SU-DHL-6 (cell line): ENCODE data around the gene SLC8A1.

Source experiments
- H2AFZ ChIP-seq: fragments of 200-600 bp; sonication (generic); 2 replicates; pipeline ENCODE4 v1.6.1; 2014; ENCODE audit warnings: low read depth, mild to moderate bottlenecking, moderate library complexity, mixed read lengths, antibody characterized with exemption, low read length; ENCODE audit not compliant: severe bottlenecking
- H3F3A ChIP-seq: fragments of 200-600 bp; shearing (Covaris generic); 2 replicates; pipeline ENCODE4 v1.6.0; 2016; ENCODE audit warnings: antibody characterized with exemption, mild to moderate bottlenecking; ENCODE audit not compliant: insufficient read depth
- H3K27ac ChIP-seq: fragments of 200-600 bp; sonication (generic); 2 replicates; pipeline ENCODE4 v1.5.1; 2016; ENCODE audit warnings: low read depth, mild to moderate bottlenecking, low read length, moderate library complexity, mixed read lengths
- H3K27me3 ChIP-seq: fragments of 200-600 bp; sonication (generic), shearing (Covaris generic); 2 replicates; pipeline ENCODE4 v1.6.0; 2014; ENCODE audit warnings: mild to moderate bottlenecking, low read length
- H3K36me3 ChIP-seq: fragments of 200-600 bp; sonication (generic); 2 replicates; pipeline ENCODE4 v1.6.1; 2014; ENCODE audit warnings: mild to moderate bottlenecking, low read length, mixed read lengths
- H3K4me2 ChIP-seq: fragments of 300-600, 200-600 bp; shearing (Covaris generic), sonication (generic); 2 replicates; pipeline ENCODE4 v1.6.0; 2014; ENCODE audit warnings: low read length, low read depth, mild to moderate bottlenecking; ENCODE audit not compliant: poor library complexity, severe bottlenecking
- H3K4me3 ChIP-seq: fragments of 200-600 bp; sonication (generic); 2 replicates; pipeline ENCODE4 v1.5.1; 2014; ENCODE audit warnings: antibody characterized with exemption, low read length, mild to moderate bottlenecking, mixed read lengths; ENCODE audit not compliant: insufficient read depth, poor library complexity, severe bottlenecking
- H3K79me2 ChIP-seq: fragments of 200-600 bp; sonication (generic); 2 replicates; pipeline ENCODE4 v1.6.1; 2014; ENCODE audit warnings: mild to moderate bottlenecking, low read length, moderate library complexity; ENCODE audit not compliant: insufficient read depth
- H3K9ac ChIP-seq: fragments of 200-600 bp; sonication (generic); 2 replicates; pipeline ENCODE4 v1.7.0; 2014; ENCODE audit warnings: mild to moderate bottlenecking, low read length
- H3K9me2 ChIP-seq: fragments of 200-600 bp; sonication (generic); replicated peaks from 2 replicates; pipeline ENCODE4 v1.6.1; 2014; ENCODE audit warnings: low read length; ENCODE audit not compliant: insufficient read depth
- H3K9me3 ChIP-seq: fragments of 200-600 bp; sonication (generic); 2 replicates; pipeline ENCODE4 v1.6.1; 2014; ENCODE audit warnings: low read length, mixed read lengths; ENCODE audit not compliant: insufficient read depth
- H4K20me1 ChIP-seq: fragments of 200-600 bp; sonication (generic); 2 replicates; pipeline ENCODE4 v1.6.1; 2014; ENCODE audit warnings: low read depth, mild to moderate bottlenecking, antibody characterized with exemption, low read length, moderate library complexity, mixed read lengths
- EZH2phosphoT487 ChIP-seq: fragments of 200-600 bp; sonication (generic), shearing (Covaris generic); conservative IDR thresholded peaks from 2 replicates; pipeline ENCODE4 v1.6.1; 2018; ENCODE audit warnings: mild to moderate bottlenecking, antibody characterized with exemption, low read length, moderate library complexity, mixed read lengths
- TF ChIP-seq, protein P1 (sequence below): fragments of 200-600 bp; sonication (generic); IDR thresholded peaks from one replicate; pipeline ENCODE4 v1.5.1; 2017; ENCODE audit warnings: antibody characterized with exemption, mild to moderate bottlenecking, low read length, moderate library complexity; ENCODE audit not compliant: insufficient read depth, poor library complexity, severe bottlenecking

SLC8A1 gene

DNA sequence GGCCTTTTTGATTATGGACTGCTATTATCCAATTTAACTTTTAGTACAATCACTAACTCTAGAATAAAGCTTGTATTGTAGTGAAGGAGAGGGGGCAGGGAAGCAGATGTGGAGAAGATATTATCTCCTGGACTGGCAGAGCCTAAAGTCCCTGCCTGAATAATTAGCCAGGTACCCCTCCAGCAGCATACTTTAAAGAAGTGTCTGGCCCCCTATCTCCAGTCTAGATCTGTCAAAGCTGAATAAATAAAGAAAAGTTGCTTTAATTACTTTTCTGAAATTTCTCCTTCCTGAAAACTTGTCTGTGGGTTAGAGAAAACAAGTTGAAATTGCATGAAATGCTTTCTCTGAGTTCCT lies 258.2 kb downstream of the SLC8A1 start:
- H3F3A ChIP-seq: no peaks in the 10 kb centered on the region
- no peaks in the 10 kb centered on the region for H3K36me3 ChIP-seq
- no peak overlapping the region for H2AFZ ChIP-seq
- TF ChIP-seq EZH2phosphoT487: no peak
- TF ChIP-seq, protein P1, sequence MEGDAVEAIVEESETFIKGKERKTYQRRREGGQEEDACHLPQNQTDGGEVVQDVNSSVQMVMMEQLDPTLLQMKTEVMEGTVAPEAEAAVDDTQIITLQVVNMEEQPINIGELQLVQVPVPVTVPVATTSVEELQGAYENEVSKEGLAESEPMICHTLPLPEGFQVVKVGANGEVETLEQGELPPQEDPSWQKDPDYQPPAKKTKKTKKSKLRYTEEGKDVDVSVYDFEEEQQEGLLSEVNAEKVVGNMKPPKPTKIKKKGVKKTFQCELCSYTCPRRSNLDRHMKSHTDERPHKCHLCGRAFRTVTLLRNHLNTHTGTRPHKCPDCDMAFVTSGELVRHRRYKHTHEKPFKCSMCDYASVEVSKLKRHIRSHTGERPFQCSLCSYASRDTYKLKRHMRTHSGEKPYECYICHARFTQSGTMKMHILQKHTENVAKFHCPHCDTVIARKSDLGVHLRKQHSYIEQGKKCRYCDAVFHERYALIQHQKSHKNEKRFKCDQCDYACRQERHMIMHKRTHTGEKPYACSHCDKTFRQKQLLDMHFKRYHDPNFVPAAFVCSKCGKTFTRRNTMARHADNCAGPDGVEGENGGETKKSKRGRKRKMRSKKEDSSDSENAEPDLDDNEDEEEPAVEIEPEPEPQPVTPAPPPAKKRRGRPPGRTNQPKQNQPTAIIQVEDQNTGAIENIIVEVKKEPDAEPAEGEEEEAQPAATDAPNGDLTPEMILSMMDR: no peak
- no peaks in the 10 kb centered on the region for H3K27me3 ChIP-seq
- H3K79me2 ChIP-seq: no peaks in the 10 kb centered on the region
- no peak overlapping the region for H3K9ac ChIP-seq
- no peak overlapping the region for H3K27ac ChIP-seq
- H3K9me2 ChIP-seq: no peaks in the 10 kb centered on the region
- H3K9me3 ChIP-seq: no peaks in the 10 kb centered on the region
- H3K4me2 ChIP-seq: no peak overlapping the region
- no peak overlapping the region for H3K4me3 ChIP-seq
- no peaks in the 10 kb centered on the region for H4K20me1 ChIP-seq

DNA sequence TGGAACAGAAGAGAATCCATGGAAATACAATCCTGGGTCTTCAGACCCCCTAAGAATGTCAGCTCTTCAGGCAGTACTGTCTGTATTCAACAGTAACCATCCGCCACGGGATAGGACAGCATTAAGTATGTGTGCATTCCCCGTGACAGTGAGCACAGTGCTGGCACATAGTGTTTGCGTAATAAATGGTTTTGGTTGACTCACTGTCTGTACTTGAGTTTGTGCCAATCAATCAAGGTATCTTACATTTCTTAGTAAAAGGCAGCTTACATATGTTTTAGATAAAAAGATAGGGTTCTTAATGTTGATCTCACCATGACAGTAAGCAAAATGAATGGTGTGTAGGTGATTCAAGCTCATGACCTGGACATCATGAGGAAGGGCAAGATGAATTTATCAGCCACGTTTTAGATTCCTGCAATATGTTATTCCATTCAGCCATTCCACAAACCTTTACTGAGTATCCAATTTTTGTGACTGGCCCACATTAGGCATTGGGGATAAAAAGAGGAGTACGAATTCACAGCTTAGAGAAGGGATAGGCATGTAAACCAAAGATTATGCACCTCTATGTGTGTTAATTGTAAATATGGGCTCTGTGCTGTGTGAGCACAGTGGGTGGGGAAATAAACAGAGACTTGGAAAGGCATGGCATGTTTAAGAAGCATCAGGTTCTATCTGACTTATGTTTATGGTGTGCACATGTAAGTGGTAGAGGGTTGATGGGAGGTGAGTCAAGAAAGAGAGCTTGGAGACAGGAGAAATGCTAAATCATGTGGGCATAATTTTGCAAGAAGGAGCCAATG lies 258.8 kb downstream of the SLC8A1 start:
- no peak for TF ChIP-seq EZH2phosphoT487
- TF ChIP-seq, protein P1: no peak
- Histone ChIP-seq H3K4me2 (no peak overlapping the region), H3K9ac (no peak overlapping the region), H3K27me3 (no peaks in the 10 kb centered on the region), H3K9me2 (no peaks in the 10 kb centered on the region), H3K36me3 (no peaks in the 10 kb centered on the region), H3K27ac (no peak overlapping the region), H3K9me3 (no peaks in the 10 kb centered on the region), H2AFZ (no peak overlapping the region), H3K4me3 (no peak overlapping the region), H4K20me1 (no peaks in the 10 kb centered on the region), H3K79me2 (no peaks in the 10 kb centered on the region), H3F3A (no peaks in the 10 kb centered on the region)

DNA sequence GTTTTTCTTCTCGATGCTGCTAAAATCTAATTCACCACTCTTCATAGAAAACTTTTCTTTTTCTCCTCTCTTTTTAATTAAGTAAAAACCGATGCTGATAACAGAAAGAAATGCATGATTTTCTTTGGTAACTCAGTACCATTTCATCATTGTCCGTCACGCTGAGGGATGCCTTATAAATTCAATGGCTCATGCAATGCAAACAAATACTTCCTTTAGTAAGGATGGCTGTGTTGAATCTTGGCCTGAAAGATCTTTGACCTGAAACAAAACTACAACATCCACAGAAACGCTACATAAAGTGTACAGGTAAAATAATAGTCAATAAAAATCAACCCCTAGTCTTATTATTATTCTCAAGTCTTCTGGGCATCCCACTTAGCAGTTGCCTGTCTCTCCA lies 261.4 kb downstream of the SLC8A1 start:
- H3K4me2 ChIP-seq: no peak overlapping the region
- no peak overlapping the region for H3K9ac ChIP-seq
- no peaks in the 10 kb centered on the region for H3F3A ChIP-seq
- H3K27me3 ChIP-seq: no peaks in the 10 kb centered on the region
- no peaks in the 10 kb centered on the region for H3K9me2 ChIP-seq
- H3K79me2 ChIP-seq: no peaks in the 10 kb centered on the region
- no peaks in the 10 kb centered on the region for H3K36me3 ChIP-seq
- TF ChIP-seq, protein P1: no peak
- no peaks in the 10 kb centered on the region for H3K9me3 ChIP-seq
- no peak overlapping the region for H3K4me3 ChIP-seq
- H2AFZ ChIP-seq: no peak overlapping the region
- H4K20me1 ChIP-seq: no peaks in the 10 kb centered on the region
- H3K27ac ChIP-seq: no peak overlapping the region
